ENCODE data around the gene CYB5B.

The CYB5B gene

DNA sequence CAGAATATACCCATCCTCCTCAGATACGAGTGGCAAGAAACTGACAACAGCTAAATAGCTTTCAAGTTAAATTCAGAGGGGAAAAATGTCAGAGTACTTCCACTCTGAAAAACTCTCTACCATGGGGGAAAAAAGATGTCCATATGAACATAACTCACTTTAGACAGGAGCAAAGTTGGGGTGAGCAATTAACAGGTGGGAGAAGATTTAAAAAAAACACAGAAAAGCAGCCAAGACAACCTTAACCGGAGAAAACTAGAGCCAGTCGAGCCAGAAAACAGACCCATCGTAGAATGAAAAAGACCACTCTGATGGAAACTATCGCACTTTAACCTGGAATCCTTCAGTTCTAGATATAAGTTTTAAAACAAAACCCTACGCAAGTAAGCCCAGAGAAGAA, 39.4 kb upstream of the CYB5B start:
- no peak for DNase-seq (ENCODE audit: low read depth)
- H3K4me3 ChIP-seq (ENCODE audit: low read depth, low read length): peak overlapping the region; percentile 58
- TF ChIP-seq, protein P1, sequence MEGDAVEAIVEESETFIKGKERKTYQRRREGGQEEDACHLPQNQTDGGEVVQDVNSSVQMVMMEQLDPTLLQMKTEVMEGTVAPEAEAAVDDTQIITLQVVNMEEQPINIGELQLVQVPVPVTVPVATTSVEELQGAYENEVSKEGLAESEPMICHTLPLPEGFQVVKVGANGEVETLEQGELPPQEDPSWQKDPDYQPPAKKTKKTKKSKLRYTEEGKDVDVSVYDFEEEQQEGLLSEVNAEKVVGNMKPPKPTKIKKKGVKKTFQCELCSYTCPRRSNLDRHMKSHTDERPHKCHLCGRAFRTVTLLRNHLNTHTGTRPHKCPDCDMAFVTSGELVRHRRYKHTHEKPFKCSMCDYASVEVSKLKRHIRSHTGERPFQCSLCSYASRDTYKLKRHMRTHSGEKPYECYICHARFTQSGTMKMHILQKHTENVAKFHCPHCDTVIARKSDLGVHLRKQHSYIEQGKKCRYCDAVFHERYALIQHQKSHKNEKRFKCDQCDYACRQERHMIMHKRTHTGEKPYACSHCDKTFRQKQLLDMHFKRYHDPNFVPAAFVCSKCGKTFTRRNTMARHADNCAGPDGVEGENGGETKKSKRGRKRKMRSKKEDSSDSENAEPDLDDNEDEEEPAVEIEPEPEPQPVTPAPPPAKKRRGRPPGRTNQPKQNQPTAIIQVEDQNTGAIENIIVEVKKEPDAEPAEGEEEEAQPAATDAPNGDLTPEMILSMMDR (IDR thresholded peaks at IDR 0.05; ENCODE audit: low read depth, low read length, missing control alignments): no peak
- in situ Hi-C loops (cut with HindIII; ENCODE audit: low sequenced_read_pairs): no loop called here

DNA sequence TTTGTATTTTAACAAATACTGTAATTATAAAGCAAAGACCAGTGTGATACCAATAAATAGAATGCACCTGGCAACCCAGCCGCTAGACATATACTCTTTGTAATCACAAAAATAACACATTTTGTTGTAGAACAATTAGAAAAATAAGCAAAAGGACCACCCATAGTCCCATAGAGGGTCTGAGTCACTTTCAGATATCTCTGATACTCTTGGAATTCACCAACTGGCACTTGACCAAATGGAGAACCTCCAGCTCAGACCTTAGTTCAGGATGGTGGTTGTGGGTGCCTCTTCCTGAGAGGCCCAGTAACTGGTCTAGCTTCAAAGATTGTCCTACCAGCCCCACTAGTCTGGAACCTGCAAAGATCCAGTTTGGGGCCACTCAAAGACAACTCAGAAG, 37.8 kb upstream of the CYB5B start:
- no peak overlapping the region for H3K4me3 ChIP-seq (ENCODE audit: low read depth, low read length)
- no peak for DNase-seq (ENCODE audit: low read depth)
- TF ChIP-seq, protein P1 (IDR thresholded peaks at IDR 0.05; ENCODE audit: low read depth, low read length, missing control alignments): no peak
- in situ Hi-C loops (cut with HindIII; ENCODE audit: low sequenced_read_pairs): no loop called here

DNA sequence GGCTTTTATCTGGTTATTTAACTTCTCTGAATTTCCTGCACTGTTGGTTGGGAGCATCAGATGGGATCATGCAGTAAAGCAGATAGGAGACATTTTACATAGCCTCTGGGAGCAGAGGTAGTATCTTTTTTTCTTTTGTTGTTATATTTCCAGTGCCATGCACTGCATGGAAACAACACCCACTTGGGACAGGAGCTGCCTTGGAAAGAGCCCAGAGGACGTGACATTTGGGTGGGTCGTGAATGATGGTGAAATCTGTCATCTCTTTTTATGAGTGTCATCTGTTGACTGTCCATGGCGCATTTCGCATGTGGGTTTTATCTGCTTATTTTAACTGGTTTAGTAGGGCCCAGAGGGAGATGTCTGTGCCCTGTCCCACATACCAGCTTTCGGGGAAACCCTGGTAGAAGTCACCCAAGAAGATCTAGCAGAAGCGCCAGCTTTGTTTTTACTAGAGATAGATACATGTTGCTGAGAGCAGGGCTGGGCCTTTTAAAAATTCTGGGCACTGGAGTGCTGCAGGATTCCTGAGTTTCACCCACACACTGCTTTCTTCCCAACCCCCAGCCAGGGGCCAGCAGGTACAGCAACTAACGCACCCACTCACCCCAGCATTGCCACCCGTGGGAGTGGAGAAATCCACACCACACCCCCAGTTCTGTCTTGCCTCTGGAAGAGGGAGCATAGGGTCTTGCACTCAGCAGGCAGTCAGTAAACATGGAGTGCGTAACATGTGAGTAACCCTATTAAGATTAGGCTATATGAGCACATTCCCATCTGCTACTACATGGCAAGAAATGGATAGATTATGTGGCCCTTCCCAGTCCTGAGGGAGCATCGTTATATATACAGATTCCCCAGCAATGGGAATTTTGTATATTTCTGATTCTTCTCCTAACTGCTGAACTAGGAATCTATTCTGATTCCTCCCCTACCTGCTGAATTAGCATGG, 30.2 kb upstream of the CYB5B start:
- H3K4me3 ChIP-seq (ENCODE audit: low read depth, low read length): no peak overlapping the region
- in situ Hi-C loops (cut with HindIII; ENCODE audit: low sequenced_read_pairs): no loop called here
- TF ChIP-seq, protein P1 (IDR thresholded peaks at IDR 0.05; ENCODE audit: low read depth, low read length, missing control alignments): no peak
- no peak for DNase-seq (ENCODE audit: low read depth)

GRCh38 chr16:69395859-69396186, 28.6 kb upstream of the CYB5B start:
- H3K4me3 ChIP-seq (ENCODE audit: low read depth, low read length): no peak overlapping the region
- in situ Hi-C loops (cut with HindIII; ENCODE audit: low sequenced_read_pairs): no loop called here
- no peak for DNase-seq (ENCODE audit: low read depth)
- TF ChIP-seq, protein P1 (IDR thresholded peaks at IDR 0.05; ENCODE audit: low read depth, low read length, missing control alignments): no peak

DNA sequence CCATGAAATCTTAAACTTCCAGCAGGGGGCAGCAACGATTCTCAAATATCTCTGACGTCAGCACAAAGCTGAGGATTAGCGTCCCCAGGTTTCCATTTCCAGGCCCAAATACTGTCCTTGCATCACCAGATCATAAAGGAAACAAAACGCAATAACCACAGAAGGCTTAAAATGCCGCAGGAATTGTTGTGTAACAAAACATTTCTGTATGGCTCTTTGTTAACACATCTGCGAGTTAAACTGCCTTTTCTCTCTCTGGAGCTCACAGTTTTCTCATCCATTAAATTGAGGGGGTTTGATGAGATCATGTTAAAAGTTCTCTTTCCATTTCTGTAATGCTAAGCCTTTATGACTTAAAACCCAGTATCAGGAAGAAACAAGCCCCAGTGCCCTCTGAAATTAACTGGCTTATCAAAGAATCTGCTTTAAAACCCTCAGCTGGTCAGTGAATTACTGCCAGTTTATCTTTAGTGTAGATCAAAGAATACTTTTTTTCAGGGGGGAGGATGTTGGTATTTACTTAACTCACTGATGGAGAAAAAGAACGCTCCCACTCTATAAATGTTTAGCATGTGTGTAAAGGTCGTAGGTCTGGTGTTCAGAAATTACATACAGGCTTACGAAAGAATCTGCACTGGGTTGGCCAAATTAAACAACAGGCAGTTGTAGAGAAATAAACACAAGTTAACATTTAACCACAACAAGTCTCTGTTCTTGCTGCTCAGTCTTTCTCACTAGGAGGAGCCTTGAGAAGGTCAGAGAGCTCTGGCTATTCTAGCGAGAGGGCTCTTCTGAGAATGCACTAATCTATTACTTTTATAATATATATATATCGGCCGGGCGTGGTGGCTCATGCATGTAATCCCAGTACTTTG, 28.0 kb upstream of the CYB5B start:
- no peak overlapping the region for H3K4me3 ChIP-seq (ENCODE audit: low read depth, low read length)
- DNase-seq (ENCODE audit: low read depth): peak; percentile 94
- TF ChIP-seq, protein P1 (IDR thresholded peaks at IDR 0.05; ENCODE audit: low read depth, low read length, missing control alignments): peak; percentile 50
- in situ Hi-C loops (cut with HindIII; ENCODE audit: low sequenced_read_pairs): no loop called here

DNA sequence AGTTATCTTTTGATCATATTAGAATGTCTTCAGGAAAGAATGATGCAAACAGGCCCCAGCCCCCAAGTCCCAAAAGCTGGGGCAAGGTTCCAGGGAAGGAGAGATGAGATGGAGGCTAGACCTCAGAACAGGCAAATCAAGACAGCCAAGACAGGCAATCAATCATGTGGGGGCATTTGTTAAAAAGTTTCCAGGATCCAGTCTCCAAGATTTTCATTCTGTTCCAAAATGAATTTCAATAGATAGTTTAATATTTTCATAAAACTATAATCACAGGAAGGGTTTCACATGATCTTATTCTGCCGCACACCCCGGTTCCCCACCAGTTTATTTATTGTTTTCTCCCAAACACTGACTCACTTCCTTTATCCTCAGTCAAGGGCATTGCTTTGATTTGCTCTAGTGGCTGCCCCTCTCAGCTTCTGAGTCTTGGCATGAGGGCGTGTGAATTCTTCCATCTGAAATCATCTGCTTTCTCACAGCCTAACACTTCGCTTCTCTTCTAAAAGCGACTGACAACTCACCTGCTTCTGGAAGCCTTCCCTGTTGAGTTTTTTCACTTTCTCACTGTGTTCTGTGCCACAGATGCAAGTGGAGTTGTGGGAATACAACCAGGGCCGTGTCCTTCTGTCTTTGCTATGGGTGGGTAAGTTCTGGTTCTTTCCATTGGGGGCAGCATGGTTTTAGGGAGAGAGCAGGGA, 26.4 kb upstream of the CYB5B start:
- TF ChIP-seq, protein P1 (IDR thresholded peaks at IDR 0.05; ENCODE audit: low read depth, low read length, missing control alignments): peak; percentile 76
- DNase-seq (ENCODE audit: low read depth): peak; percentile 48
- no peak overlapping the region for H3K4me3 ChIP-seq (ENCODE audit: low read depth, low read length)
- in situ Hi-C loops (cut with HindIII; ENCODE audit: low sequenced_read_pairs): no loop called here
